ENCODE data around the gene ALAD. TPM values are rescaled to one million over a fixed set of nuclear protein-coding genes. Genes with fewer than 3 reads are reported as not detected.

Gene ALAD
- 25.7 and 27.1 TPM in 2 replicates for total RNA-seq

DNA sequence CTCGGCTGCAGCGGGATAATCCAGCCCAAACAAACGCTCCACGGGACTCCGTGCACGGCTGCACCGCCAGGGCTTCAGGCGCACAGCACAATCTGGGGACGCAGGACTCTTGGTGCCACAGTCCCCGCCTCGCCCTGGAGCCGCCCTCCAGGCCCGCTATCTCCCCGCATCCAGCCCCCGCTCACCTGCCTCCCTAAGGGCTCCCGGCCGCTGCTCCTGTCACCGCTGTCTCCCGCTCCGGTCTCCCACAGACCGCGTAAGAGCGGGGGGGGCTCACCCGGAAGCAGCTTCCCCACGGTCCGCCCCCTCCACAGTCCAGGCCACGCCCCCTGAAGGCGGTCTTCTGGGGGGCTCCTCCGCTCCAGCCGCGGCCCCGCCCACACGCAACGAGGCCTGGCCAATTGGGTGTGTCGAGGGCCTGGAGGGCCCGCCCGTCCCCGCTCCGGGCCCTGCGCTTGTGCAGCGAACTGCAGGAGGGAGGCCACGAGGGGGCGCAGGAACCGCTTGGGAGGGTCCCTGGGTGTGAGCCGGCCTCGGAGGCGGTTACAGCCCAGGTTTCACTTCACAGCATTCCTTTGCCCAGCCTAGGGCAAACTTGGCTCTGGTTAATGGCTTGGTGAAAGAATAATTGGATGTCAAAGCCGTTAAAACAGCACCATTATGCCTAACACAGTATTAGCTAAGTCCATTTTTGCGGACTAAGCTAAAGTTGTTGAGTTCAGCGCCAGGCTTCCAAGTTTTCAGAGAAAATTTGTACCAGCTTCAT, at the start of gene ALAD:
ALAD (minus strand) TSS at position 258 of the 766 bp plus-strand sequence. CDS start 7,725 bp downstream, outside the sequence.

DNA sequence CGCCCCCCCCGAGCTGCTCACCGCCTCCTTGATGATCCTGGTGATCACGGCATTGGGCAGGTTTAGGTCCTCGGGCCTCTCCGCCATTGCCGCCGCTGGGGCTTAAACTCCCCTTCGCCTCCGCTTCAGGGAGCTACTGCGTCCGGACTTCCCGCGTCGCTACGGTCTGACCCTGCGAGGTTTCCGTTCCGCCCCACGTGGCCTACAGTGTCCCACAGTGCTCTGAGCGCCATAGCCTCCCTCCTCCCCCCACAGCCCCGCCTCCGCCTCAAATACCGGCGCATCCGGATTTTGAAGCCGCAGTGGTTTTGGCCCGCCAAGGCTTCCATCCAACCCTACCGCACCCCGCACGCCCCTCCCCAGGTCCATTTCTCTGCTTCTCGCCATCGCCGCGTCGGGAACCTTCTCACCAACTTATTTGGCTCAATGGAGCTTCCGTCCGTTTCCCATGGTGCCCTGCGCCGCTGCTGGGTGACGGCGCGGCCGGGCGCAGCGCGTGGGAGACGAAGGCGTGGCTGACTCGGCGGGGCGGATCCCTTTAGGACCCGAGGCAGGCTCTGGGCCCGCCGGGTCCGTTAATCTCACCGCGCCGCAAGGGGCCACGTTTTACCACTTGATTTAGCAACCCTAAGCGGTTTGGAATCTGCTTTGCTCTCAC, 9.3 kb upstream of the ALAD start, which contains the start of the genes C9orf43 and POLE3:
C9orf43 (plus strand) TSS at position 541 of the 658 bp plus-strand sequence. CDS start 2,747 bp downstream, outside the sequence.
POLE3 (minus strand) TSS at position 469 of the 658 bp plus-strand sequence; CDS start at position 87, 382 bp downstream.

DNA sequence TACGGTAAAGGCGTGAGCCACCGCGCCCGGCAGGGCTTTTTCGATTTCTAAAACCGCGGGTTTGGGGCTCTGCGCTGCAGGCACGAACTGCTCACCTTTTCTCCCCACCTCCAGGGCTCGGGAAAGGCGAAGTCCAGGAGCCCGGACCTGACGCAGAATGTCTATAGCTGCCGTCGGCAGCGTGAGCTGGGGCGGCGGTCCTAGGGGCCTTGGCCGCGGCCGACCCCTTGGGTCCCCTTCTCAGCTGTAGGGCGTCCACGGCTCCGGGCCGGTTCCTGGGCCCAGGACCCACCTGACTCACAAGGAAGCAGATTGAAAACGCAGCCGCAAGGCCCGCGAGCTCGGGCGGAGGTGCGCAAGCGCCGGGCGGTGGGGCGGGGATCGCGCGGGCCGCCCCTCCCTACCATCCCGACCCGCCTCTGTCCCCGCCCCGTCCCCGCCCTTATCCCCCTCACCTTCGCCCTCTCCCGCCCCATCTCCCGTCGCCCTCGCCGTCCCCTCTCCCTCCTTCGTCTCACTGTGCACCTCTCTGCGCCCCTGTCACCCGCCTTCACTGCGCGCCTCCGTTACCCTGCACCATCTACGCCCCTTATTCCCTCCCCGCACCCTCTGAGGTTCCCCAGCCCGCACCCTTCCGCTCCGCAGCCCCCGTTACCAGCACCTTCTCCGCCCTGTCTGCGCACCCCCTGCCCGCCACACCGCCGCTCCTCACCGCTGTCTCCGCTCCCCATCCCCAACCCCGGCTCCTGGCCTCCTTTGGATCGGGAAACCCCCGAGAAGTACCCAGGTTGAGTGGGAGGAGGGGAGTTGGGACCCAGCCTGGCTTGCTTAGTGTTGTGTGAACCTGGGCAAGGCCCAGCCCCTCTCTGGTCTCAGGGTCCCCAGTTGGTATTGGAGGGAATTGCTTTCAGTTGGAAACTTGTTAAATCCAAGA, 24.2 kb downstream of the ALAD start, which contains the start of gene HDHD3:
HDHD3 (minus strand) TSS at position 353 of the 934 bp plus-strand sequence. CDS start 2,632 bp downstream, outside the sequence.

DNA sequence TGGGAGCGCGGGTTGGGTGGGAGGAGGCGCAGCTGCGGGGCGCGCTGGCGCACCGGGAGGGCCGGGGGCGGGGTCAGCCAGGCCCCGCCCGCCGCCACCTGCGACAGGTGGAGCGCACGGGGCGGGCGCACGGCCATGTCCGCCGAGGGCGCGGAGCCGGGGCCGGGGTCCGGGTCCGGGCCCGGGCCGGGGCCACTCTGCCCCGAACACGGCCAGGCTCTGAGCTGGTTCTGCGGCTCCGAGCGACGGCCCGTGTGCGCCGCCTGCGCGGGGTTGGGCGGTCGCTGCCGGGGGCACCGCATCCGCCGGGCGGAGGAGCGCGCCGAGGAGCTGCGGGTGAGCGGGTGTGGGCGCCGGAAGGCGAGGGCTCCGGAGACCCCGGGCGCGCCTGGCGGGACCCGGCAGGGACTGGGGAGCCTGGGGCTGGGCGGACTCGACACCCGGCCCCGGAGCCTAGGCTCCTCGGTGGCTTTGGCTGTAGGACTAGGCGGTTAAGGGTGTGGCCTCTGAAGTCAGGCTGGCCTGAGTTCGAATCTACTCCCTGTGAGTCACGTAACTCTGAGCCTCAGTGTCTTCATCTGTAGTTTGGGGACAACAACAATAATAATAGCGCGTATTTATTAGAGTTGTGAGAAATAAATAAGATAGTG, 51.5 kb downstream of the ALAD start, which contains the start of gene BSPRY:
BSPRY (plus strand) TSS at position 97 of the 650 bp plus-strand sequence; CDS start at position 136, 39 bp downstream.

DNA sequence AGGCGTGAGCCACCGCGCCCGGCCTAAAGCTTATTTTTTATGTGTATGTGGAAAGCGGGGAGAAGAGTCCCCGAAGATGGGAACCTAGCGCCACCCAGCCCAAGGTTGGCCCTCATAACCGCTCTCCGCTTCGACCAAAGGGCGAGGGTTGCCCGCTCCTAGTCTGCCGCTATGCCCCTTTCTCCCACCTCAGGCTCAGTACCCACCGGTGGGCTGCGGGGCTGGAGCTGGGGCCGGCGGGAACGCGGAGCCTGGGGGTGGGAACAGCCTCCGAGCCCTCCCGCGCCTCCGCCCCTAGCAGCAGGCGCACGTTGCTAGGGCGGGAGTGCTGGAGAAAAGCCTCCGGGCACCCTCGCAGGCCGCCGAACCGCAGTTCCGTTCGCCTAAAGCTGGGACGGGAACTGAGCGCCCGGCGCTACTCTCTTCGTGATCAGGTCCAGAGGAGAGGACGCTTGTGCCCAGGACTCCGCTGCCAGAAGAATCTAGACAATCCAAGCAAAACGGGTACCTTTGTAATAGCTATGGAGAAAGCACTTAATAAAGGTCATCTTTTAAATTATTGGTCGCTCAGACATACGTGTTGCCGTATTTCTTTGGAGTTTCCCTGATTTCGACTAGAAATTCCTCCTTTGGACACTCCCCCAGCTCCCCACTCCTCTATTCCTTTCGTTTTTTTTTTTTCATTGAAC, 60.9 kb downstream of the ALAD start, which contains the start of gene WDR31:
WDR31 (minus strand) TSS at position 265 of the 689 bp plus-strand sequence. CDS start 8,253 bp downstream, outside the sequence.

Other genes starting within 250 kb of the ALAD start
- 21.8 and 22.0 TPM in 2 replicates for gene FKBP15, start 180.0 kb downstream of the ALAD start, total RNA-seq
- gene SLC31A1, start 179.7 kb downstream of the ALAD start, total RNA-seq = 18.5 and 19.0 TPM in 2 replicates
- 56.0 and 58.9 TPM in 2 replicates for gene CDC26, start 125.7 kb downstream of the ALAD start, total RNA-seq
- 22.1 and 29.7 TPM in 2 replicates for gene PRPF4, start 125.6 kb downstream of the ALAD start, total RNA-seq
- gene RNF183, start 97.9 kb downstream of the ALAD start, total RNA-seq = not detected in 2 replicates
- 2.1 and 2.9 TPM in 2 replicates for gene WDR31, start 61.0 kb downstream of the ALAD start, total RNA-seq
- not detected in 2 replicates for gene BSPRY, start 51.7 kb downstream of the ALAD start, total RNA-seq
- 2.9 and 5.9 TPM in 2 replicates for gene HDHD3, start 24.3 kb downstream of the ALAD start, total RNA-seq
- 33.9 and 47.6 TPM in 2 replicates for gene POLE3, start 9.4 kb upstream of the ALAD start, total RNA-seq
- gene C9orf43, start 9.5 kb upstream of the ALAD start, total RNA-seq = 0.40 and 0.44 TPM in 2 replicates
- 200 and 229 TPM in 2 replicates for gene RGS3, start 62.4 kb upstream of the ALAD start, total RNA-seq